Activated effector memory CD4-positive, alpha-beta T cell treated with Interleukin-2 at 50 U/mL for 16 hours (primary cell): ENCODE measurements around the gene RALGPS1.

Experiments
- DNase-seq: peaks from one replicate; pipeline ENCODE4 v3.0.0-alpha.2; 2020

Gene RALGPS1

DNA sequence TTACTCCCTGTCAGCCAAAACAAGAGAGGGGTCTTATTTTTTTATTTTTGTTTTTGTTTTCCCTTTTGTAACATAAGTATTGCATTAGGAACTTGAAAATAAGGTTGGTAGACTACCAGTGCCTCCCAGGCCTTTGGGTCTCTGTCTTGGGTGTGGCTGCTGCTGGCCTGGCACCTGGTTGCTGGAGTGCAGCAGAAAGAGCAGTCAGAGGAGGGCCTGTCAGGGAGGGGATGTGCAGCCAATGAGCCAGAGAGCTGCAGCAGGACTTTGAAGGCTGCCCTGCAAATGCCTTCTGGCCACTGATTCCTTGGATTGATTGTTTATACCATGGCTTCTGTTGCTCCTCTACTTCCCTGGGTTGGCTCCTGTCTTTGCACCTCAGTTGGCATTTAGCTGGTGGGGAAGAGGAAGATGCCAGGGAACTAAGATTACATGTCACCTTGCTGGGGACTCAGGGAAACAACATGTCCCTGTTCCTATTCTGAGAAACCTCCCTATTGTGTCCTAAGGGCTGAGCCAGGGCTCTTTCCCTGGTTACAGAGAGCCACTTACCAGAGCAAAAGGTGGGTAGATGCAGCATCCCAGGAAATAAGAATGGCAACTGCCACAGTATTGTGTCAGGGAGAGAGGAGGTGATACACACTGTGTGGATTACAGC is 141.3 kb downstream of the RALGPS1 start:
- DNase-seq: no peak

DNA sequence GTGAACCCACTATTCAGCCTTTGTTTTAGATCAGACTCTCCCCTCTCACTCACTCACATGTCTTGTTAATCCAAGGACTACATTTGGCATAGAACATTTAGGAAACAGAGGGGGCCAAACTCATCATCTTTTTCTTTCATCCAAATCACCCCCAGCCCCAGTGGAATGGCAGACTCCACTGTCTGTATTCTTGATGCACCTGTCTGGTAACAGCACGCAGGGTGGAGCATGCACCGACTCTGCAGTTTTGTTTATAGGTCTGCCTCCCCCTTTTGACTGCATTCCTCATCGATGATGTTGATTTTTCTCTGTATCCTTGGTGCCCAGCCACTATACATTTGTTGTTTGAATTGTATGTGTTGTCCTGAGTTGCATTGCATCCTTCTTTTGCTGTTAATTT is 141.9 kb downstream of the RALGPS1 start:
- no peak for DNase-seq

GRCh38 chr9:127058011-127058644 is 143.5 kb downstream of the RALGPS1 start:
- DNase-seq: no peak

GRCh38 chr9:127058645-127059021 is 144.1 kb downstream of the RALGPS1 start:
- DNase-seq: no peak

DNA sequence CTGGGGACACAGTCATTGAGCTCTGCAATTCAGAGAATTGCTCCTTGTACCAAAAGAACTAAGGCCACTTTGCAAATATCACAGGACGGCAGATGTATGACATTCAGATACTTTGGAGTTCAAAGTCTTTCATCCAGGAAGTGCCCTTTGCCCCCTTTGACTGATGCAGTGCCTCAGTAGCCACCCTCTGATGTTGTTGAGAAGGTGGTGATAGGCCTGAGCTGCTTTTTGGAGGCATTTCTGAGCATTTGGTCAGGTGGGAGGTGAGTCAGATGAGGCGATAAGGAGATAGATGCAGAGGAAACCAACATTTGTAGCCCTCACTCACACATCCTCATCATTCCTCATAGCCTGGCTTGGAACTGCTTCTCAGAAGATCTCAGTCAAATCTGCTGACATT is 144.4 kb downstream of the RALGPS1 start:
- no peak for DNase-seq

- DNase-seq: no peak
These were observed 145.3 kb downstream of the RALGPS1 start for GRCh38 chr9:127059765-127060361.

DNA sequence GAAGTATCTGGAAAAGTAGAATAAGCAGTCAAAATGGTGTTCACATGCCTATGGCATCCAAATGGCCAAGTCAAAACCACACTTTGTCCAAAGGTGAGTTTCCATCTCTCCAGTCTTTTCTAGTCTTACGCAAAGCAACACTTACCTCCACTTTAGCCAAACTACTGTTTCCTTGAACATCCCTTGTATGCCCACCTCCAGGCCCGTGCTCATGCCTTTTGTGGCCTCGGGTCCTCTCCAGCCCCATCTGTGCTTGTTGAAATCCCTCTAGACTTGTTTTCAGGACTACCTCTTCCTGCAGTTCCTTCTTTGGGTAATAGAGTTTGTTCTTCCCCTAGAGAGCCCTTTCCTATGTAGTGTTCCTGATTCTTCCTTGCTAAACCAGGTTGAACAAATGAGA is 146.8 kb downstream of the RALGPS1 start:
- DNase-seq: no peak

DNA sequence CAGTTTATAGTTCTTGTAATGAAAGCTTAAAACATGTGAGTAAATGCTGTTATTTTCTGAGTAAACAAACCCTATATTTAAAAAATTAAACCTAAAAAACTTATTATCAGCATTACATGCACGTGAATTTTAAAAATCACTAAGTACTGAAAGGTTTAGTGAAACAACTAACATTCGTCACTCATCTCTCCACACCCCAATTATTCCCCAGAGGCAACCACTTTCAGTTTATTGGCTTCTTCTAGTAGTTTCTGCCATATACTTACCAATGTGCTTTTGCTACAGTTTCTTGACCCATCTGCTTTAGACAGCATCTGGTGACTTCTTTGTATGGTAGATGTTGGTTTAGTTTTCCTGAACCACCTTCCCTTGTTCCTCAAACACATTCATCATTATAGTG is 149.8 kb downstream of the RALGPS1 start:
- no peak for DNase-seq

DNA sequence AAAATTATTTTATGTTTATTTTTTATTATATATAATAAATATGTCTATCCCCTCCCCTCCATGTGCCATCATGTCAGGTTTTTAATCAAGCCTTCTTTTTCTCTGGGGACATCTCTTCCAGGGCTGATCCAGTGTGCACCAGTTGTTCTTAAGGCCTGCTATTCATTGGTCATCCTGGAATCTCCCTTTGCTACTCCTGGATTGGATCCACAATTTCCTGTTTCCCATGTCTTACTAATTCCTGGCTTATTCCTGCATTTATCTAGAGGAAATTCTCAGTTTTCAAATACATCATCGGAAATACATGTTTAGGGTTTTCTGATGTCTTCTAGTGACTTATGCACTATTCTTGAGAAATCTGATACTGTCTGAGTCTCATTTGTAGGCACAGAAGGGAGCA is 151.0 kb downstream of the RALGPS1 start:
- DNase-seq: no peak

- no peak for DNase-seq
These were observed 151.7 kb downstream of the RALGPS1 start for GRCh38 chr9:127066060-127066850.

GRCh38 chr9:127066851-127067136 is 152.2 kb downstream of the RALGPS1 start:
- DNase-seq: no peak

DNA sequence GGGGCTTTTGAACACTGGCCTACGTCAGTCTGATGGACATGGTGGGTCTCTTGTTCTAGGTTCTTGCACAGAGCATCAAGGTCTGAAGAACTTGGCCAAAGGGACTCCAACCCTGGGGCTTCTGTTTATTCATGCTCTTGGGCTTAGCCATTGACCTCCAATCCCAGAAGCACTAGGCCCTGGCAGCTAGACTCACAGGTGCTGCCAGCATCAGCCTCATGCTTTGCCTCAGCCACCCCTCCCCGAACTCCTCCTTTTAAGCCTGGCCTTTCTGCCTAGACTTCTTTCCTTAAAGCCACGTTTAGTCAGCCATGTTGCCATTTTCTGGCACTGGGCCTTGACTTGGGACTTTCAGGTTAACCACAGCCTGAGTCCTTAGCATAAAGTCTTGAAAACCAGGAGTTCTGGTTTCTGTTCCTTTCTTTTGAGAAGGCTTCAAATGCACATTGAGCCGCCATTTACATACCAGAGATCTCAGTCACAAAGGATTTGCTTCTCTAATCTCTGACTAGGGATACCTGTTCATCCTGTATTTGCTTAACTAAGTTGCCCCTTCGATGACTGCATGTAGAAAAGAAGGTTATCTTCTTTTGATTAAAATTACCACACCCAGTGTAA is 153.1 kb downstream of the RALGPS1 start:
- no peak for DNase-seq

DNA sequence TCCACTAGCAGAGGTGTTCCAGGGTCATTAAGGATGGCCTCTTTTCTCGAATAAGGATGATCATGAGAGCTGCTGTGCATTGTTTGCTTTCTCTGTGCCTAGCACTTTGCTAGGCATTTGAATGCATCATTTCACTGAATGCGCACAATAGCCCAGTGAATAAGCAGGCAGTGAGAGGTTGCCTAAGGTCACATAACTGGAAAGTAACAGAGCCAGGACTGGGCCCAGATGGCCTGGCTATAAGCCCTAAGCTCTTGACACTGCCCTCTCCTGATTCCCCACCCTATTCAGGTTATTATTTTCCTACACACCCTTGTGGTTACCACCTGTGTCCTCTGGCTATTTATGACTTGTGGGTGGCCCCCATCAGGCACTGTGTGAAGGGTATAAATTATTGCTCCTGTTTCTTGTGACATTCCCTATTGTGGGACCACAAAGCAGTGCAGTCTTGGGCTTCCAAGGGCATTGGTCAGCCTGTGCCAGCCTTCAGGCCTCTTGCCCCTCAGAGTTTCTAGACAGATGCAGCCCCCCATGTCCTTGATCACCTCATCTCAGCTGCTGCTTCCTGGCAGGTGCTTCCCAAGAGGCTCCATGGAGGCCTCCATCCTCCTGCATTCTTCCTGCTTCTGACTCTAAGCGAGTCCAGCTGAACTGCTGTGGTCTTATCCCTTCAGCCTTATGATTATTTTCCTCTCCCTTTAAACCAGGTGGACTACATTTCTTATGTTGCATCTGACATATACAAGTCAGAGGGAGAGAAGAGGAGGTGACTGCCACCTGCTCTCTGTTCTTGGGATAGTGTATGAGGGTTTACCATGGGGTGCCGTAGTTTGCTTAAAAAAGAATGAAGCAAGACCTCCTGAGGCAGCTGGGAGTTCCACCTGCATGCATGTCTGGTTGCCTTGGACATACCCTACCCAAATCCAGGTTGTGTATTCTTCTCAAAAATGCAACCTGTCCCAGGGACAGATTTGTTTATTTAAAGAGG is 160.3 kb downstream of the RALGPS1 start:
- DNase-seq: no peak

- no peak for DNase-seq
These were observed 161.2 kb downstream of the RALGPS1 start for GRCh38 chr9:127075624-127076372.

GRCh38 chr9:127076860-127077643 is 162.5 kb downstream of the RALGPS1 start:
- DNase-seq: no peak

- DNase-seq: no peak
These were observed 163.0 kb downstream of the RALGPS1 start for GRCh38 chr9:127077644-127077946.

DNA sequence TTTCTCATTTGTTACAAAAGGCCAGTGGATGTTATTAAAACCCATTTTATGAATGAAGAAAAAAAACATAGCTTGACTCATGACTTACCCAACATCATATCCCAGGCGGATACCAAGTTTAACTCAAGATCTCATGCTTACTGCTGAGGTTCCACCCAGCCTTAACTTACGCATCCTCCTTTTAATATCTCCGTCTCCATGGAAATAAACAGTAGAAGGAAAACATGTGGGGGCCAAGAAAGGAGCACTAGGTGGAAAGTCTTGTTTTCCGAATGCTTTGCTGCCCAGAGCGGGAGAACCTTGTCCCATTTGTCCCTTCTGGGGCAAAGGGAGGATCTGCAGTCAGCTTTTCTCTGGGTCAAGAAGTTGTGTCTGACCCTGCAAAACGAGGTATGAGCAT is 163.8 kb downstream of the RALGPS1 start:
- no peak for DNase-seq

DNA sequence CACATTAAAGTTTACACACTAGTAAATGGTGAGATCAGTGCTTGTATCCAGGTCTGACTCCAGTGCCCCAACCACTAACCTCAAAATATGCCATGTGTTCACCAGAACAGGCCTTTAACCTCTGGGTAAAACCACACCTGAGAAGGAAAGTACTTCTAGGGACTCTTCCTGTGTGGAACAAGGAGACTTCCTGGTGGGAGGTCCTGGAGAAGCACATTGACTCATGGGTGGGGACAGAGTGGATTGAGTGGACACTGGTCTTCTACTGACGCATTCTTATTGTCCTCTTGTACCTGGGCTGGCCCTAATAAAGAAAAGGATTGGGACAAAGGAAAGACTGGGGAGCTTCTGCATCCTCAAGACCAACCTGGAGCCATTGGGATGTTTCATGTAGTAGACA is 164.4 kb downstream of the RALGPS1 start:
- DNase-seq: no peak

- DNase-seq: no peak
These were observed 165.0 kb downstream of the RALGPS1 start for GRCh38 chr9:127079446-127080140.
